ENCODE results near the gene RAG1. TPM values are rescaled to one million over a fixed set of nuclear protein-coding genes. Genes with fewer than 3 reads are reported as not detected.

The RAG1 gene
- polyA plus RNA-seq, 1 of the 3 experiments (the other 2 are of a cell fraction), result 0.08 TPM

- peaks cover 0 to 8% of the 10 kb centered on the region in 2 experiments; a peak in 2 of 4 replicates for H3K4me1 ChIP-seq (ENCODE audit: control insufficient read depth in 1 of 2, insufficient read depth in 2 of 2, low read depth in 1 of 2, low read length in 1 of 2)
- H3K9me2 ChIP-seq, result no peaks in the 10 kb centered on the region
- H3K4me2 ChIP-seq, result no peak overlapping the region
- CTCF ChIA-PET, result interaction anchor here (1.0 kb wide), 1 partner anchor 41 kb away, joined by 3 read pairs; no protein-coding TSS in a partner anchor
- no peaks in the 10 kb centered on the region for H3F3A ChIP-seq (replicated peaks; ENCODE audit: insufficient read depth)
- no peaks in the 10 kb centered on the region for H3K79me2 ChIP-seq (ENCODE audit: insufficient read depth)
- WGBS (ENCODE audit: low lambda C conversion rate), result 85% methylated on average over 6 of the region's 6 CpGs
- H2AFZ ChIP-seq (ENCODE audit: low read depth), result no peak overlapping the region
- H4K20me1 ChIP-seq (ENCODE audit: insufficient read depth), result no peaks in the 10 kb centered on the region
- H3K27me3 ChIP-seq (ENCODE audit: insufficient read depth), result no peaks in the 10 kb centered on the region
- no peak overlapping the region for H3K4me3 ChIP-seq (ENCODE audit: low read depth in 2 of 2, low read length in 1 of 2)
- no peak overlapping the region for H3K9ac ChIP-seq
- POLR2A ChIA-PET, result no interaction called here
- no peak for TF ChIP-seq EZH2phosphoT487 (IDR thresholded peaks at IDR 0.05; ENCODE audit: borderline replicate concordance, low read depth)
- no peak for TF ChIP-seq SIN3A (IDR thresholded peaks at IDR 0.05; ENCODE audit: borderline replicate concordance, low read depth, low read length)
- TF ChIP-seq JUND (IDR thresholded peaks at IDR 0.05), result no peak
- TF ChIP-seq ELF1 (IDR thresholded peaks at IDR 0.05), result no peak
- TF ChIP-seq NRF1 (IDR thresholded peaks at IDR 0.05; ENCODE audit: low read depth, low read length), result no peak
- TF ChIP-seq, protein P1, sequence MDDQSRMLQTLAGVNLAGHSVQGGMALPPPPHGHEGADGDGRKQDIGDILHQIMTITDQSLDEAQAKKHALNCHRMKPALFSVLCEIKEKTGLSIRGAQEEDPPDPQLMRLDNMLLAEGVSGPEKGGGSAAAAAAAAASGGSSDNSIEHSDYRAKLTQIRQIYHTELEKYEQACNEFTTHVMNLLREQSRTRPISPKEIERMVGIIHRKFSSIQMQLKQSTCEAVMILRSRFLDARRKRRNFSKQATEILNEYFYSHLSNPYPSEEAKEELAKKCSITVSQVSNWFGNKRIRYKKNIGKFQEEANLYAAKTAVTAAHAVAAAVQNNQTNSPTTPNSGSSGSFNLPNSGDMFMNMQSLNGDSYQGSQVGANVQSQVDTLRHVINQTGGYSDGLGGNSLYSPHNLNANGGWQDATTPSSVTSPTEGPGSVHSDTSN (IDR thresholded peaks at IDR 0.05), result no peak
- no peak for TF ChIP-seq MEF2A (IDR thresholded peaks at IDR 0.05; ENCODE audit: borderline replicate concordance, low read depth)
- TF ChIP-seq SMC3 (IDR thresholded peaks at IDR 0.05; ENCODE audit: low read depth, low read length), result no peak
- no peaks in the 10 kb centered on the region for H3K9me3 ChIP-seq
- peaks cover 0 to 4% of the 10 kb centered on the region in 2 experiments for H3K36me3 ChIP-seq (replicated peaks in 1 of 2; ENCODE audit: control insufficient read depth in 1 of 2, insufficient read depth in 2 of 2, low read length in 1 of 2)
- no peak for DNase-seq
- peak overlapping the region in 1 of 2 experiments; percentile 43; a peak in 2 of 4 replicates for H3K27ac ChIP-seq (ENCODE audit: low read depth in 2 of 2, low read length in 1 of 2)
Measured at GRCh38 chr11:36605221-36606216, 37.7 kb downstream of the RAG1 start.

DNA sequence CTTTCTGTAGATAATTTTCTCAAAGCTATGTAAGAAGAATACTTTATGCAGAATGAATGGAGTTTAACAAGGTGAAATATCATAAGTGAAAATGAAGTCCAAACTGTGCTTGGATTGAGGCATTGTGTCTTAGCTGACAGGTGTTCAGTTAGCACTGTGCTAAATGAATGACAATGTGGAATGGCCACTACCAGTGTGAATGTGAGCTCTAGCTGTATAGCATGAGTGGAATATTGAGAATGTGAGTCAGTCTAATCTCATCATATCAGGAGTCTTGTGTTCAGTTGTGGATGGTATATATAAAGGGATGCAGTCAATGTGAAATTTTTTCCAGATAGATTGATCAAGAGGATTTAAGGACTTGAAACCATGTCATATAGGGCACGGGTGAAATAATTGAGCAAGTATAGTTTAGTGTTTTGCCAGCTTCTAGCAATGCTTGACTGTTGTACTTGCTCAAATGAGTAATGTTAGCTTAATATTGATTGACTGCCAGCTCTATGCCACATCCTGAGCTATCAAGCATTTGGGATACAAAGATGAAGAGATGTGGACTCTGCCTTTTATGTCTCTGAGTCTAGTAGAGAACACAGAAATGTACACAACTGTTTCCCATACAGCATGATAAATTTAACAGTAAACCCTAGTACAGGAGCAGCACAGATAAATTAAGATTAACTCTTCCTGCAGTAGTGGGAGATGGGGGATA lies 40.8 kb downstream of the RAG1 start:
- H3K9me3 ChIP-seq, result no peaks in the 10 kb centered on the region
- DNase-seq, result no peak
- WGBS (ENCODE audit: low lambda C conversion rate), result 77% methylated on average over 1 of the region's 1 CpG
- H3K79me2 ChIP-seq (ENCODE audit: insufficient read depth), result no peaks in the 10 kb centered on the region
- POLR2A ChIA-PET, result no interaction called here
- H2AFZ ChIP-seq (ENCODE audit: low read depth), result no peak overlapping the region
- peak overlapping the region in 1 of 2 experiments; percentile 85; a peak in 2 of 4 replicates for H3K27ac ChIP-seq (ENCODE audit: low read depth in 2 of 2, low read length in 1 of 2)
- H3K4me2 ChIP-seq, result no peak overlapping the region
- CTCF ChIA-PET, result interaction anchor here (1.1 to 3.6 kb wide), 6 partner anchors 9 to 138 kb away, joined by 3 to 18 read pairs (median 4); no protein-coding TSS in a partner anchor
- H3K9ac ChIP-seq, result no peak overlapping the region
- peaks cover 0 to 21% of the 10 kb centered on the region in 2 experiments; a peak in 2 of 4 replicates for H3K4me1 ChIP-seq (ENCODE audit: control insufficient read depth in 1 of 2, insufficient read depth in 2 of 2, low read depth in 1 of 2, low read length in 1 of 2)
- H3F3A ChIP-seq (replicated peaks; ENCODE audit: insufficient read depth), result no peaks in the 10 kb centered on the region
- no peak for TF ChIP-seq RAD21 (IDR thresholded peaks at IDR 0.05; ENCODE audit: low read length)
- peaks cover 0 to 7% of the 10 kb centered on the region in 2 experiments for H3K36me3 ChIP-seq (replicated peaks in 1 of 2; ENCODE audit: control insufficient read depth in 1 of 2, insufficient read depth in 2 of 2, low read length in 1 of 2)
- H3K9me2 ChIP-seq, result no peaks in the 10 kb centered on the region
- H3K4me3 ChIP-seq (ENCODE audit: low read depth in 2 of 2, low read length in 1 of 2), result no peak overlapping the region
- H4K20me1 ChIP-seq (ENCODE audit: insufficient read depth), result no peaks in the 10 kb centered on the region
- H3K27me3 ChIP-seq (ENCODE audit: insufficient read depth), result no peaks in the 10 kb centered on the region

All from SK-N-SH (cell line).